ENCODE results near the gene CTBP2. TPM values are rescaled to one million over a fixed set of nuclear protein-coding genes. Genes with fewer than 3 reads are reported as not detected.

CTBP2 gene
- total and polyA plus RNA-seq, 2 of the 13 experiments (the other 11 are each of a cell fraction or from before 2014, with no cell fraction given) = 0.08 TPM; not detected in 1

DNA sequence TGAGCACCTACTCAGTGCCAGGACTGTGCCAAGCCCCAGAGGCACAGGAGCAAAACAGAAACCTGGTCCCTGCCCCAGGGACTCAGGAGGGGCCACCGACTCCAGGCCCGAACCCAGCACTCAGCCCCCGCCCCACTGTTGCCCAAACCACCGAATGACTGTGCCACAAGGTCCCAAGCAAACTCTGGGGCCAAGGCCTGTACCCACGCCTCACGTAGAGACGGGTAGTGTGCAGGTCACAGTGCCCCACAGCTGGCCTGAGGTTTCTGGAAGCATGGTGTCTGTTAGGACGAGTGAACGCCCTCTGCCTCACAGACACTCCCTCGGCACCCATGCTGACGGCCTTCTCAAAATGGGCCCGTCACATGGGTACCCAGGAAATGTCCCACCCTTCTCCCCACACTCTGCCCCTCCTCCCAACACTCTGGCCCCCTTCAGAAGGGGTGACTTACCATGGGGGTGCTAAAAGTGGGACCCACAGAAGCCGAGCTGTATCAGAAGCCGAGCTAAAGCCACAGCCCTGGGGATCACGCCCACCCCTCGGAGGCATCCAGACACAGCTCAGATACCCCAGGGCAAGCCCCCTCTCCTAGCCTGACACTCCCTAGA lies 44.2 kb downstream of the CTBP2 start:
- no peak overlapping the region for H3K4me3 ChIP-seq (replicated peaks in 1 of 3; ENCODE audit: insufficient read depth in 1 of 3, low read depth in 2 of 3, low read length in 3 of 3)
- no peak overlapping the region for H3K9ac ChIP-seq (ENCODE audit: insufficient read depth, low read depth, low read length)
- H3K4me2 ChIP-seq (ENCODE audit: low read depth, low read length) = no peak overlapping the region
- in situ Hi-C loops (cut with HindIII; ENCODE audit: extremely low pct_ligation_motif_present, low pct_unique_long_range_greater_than_20kb) (no loop called here), intact Hi-C loops (cut with micrococcal nuclease; ENCODE audit: unreplicated experiment) (no loop called here)
- no peak; the same call in 2 of the 3 replicates for ATAC-seq
- no peak overlapping the region for H2AFZ ChIP-seq (ENCODE audit: low read length)
- no peaks in the 10 kb centered on the region for H4K20me1 ChIP-seq (ENCODE audit: insufficient read depth, low read length)
- no peaks in the 10 kb centered on the region for H3K36me3 ChIP-seq (replicated peaks in 1 of 2; ENCODE audit: control insufficient read depth in 1 of 2, insufficient read depth in 2 of 2, low read length in 2 of 2)
- WGBS (ENCODE audit: low lambda C conversion rate) = 0% methylated on average over 7 of the region's 16 CpGs
- peaks cover 10% of the 10 kb centered on the region; the same call in 1 of the 2 replicates for H3K4me1 ChIP-seq (ENCODE audit: insufficient read depth, low read length)
- H3K27ac ChIP-seq (ENCODE audit: extremely low read length, insufficient read depth, low read length) = no peak overlapping the region
- no TSS peak for BruUV-seq (replicated peaks)
- ChIA-PET CTCF (ENCODE audit: low intra/inter-chr PET ratio, low total read pairs) (no interaction called here), POLR2A (no interaction called here)
- FAIRE-seq = no peak
- no peak for DNase-seq (ENCODE audit: low spot score)
- H3K27me3 ChIP-seq (ENCODE audit: control insufficient read depth in 1 of 2, insufficient read depth in 2 of 2, low read length in 2 of 2) = peaks cover 5 to 53% of the 10 kb centered on the region in 2 experiments; a peak in 4 of 5 replicates
- TF ChIP-seq, protein P1, sequence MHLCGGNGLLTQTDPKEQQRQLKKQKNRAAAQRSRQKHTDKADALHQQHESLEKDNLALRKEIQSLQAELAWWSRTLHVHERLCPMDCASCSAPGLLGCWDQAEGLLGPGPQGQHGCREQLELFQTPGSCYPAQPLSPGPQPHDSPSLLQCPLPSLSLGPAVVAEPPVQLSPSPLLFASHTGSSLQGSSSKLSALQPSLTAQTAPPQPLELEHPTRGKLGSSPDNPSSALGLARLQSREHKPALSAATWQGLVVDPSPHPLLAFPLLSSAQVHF (CRISPR knock-in tag; IDR thresholded peaks at IDR 0.05) = no peak
- TF ChIP-seq NPAS2 (CRISPR knock-in tag; IDR thresholded peaks at IDR 0.05; ENCODE audit: borderline replicate concordance) (no peak), BCL6 (CRISPR knock-in tag; IDR thresholded peaks at IDR 0.05) (no peak), GATAD1 (CRISPR knock-in tag; IDR thresholded peaks at IDR 0.05) (no peak), RBM22 (optimal IDR thresholded peaks at IDR 0.05; ENCODE audit: low read length) (no peak)
- H3K9me3 ChIP-seq (ENCODE audit: low read length) = no peaks in the 10 kb centered on the region
- no peaks in the 10 kb centered on the region for H3K79me2 ChIP-seq (ENCODE audit: insufficient read depth, low read length)

DNA sequence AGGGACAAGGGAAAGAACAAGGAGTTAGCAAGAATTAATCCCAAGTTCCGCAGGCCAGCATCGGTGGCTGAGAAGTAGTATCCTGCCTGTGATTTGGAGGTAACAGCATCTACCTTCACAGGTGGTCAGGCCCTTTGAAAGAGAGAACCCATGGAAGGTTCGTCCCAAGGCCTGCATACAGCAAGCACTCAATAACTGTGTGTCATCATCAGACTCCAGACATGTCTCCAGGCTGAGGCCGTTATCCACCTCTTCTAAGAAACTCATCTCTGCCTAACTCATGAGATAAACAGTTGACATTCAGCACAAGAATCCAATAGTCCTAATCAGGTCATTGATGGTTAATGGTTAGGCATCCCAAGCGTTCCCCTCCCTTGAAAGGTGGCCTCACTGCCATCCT lies 45.0 kb downstream of the CTBP2 start:
- in situ Hi-C loops (cut with HindIII; ENCODE audit: extremely low pct_ligation_motif_present, low pct_unique_long_range_greater_than_20kb) = no loop called here
- peaks cover 5 to 49% of the 10 kb centered on the region in 2 experiments; a peak in 4 of 5 replicates for H3K27me3 ChIP-seq (ENCODE audit: control insufficient read depth in 1 of 2, insufficient read depth in 2 of 2, low read length in 2 of 2)
- H3K4me2 ChIP-seq (ENCODE audit: low read depth, low read length) = no peak overlapping the region
- FAIRE-seq (no peak), ATAC-seq (no peak), DNase-seq (ENCODE audit: low spot score) (no peak)
- H3K4me3 ChIP-seq (replicated peaks in 1 of 3; ENCODE audit: insufficient read depth in 1 of 3, low read depth in 2 of 3, low read length in 3 of 3) = no peak overlapping the region
- 42% methylated on average over 5 of the region's 5 CpGs for WGBS (ENCODE audit: low lambda C conversion rate)
- CTCF ChIA-PET (ENCODE audit: low intra/inter-chr PET ratio, low total read pairs) = no interaction called here
- no peaks in the 10 kb centered on the region for H3K79me2 ChIP-seq (ENCODE audit: insufficient read depth, low read length)
- H3K4me1 ChIP-seq (ENCODE audit: insufficient read depth, low read length) = peaks cover 7% of the 10 kb centered on the region; the same call in 1 of the 2 replicates
- no peak overlapping the region for H3K9ac ChIP-seq (ENCODE audit: insufficient read depth, low read depth, low read length)
- POLR2A ChIA-PET = no interaction called here
- no peaks in the 10 kb centered on the region for H4K20me1 ChIP-seq (ENCODE audit: insufficient read depth, low read length)
- no peak overlapping the region for H3K27ac ChIP-seq (ENCODE audit: extremely low read length, insufficient read depth, low read length)
- no peaks in the 10 kb centered on the region for H3K9me3 ChIP-seq (ENCODE audit: low read length)
- no TSS peak for BruUV-seq (replicated peaks)
- no peaks in the 10 kb centered on the region for H3K36me3 ChIP-seq (replicated peaks in 1 of 2; ENCODE audit: control insufficient read depth in 1 of 2, insufficient read depth in 2 of 2, low read length in 2 of 2)
- no peak overlapping the region for H2AFZ ChIP-seq (ENCODE audit: low read length)
- intact Hi-C loops (cut with micrococcal nuclease; ENCODE audit: unreplicated experiment) = no loop called here
- TF ChIP-seq SNRNP70 (IDR thresholded peaks at IDR 0.05; ENCODE audit: low read depth, low read length) (no peak), SRSF4 (IDR thresholded peaks at IDR 0.05; ENCODE audit: low read depth, low read length, poor library complexity, severe bottlenecking) (no peak), PHF21A (CRISPR knock-in tag; IDR thresholded peaks at IDR 0.05) (no peak), AGO1 (IDR thresholded peaks at IDR 0.05; ENCODE audit: low read depth, low read length, poor library complexity, severe bottlenecking) (no peak), ZBTB21 (CRISPR knock-in tag; IDR thresholded peaks at IDR 0.05) (no peak), MBD4 (IDR thresholded peaks at IDR 0.05; ENCODE audit: borderline replicate concordance, low read length) (no peak), JDP2 (CRISPR knock-in tag; IDR thresholded peaks at IDR 0.05; ENCODE audit: borderline replicate concordance) (no peak), ZNF563 (CRISPR knock-in tag; IDR thresholded peaks at IDR 0.05) (no peak), NFE2L2 (IDR thresholded peaks at IDR 0.05; ENCODE audit: low read length) (no peak), CC2D1A (CRISPR knock-in tag; IDR thresholded peaks at IDR 0.05) (no peak), ETV5 (CRISPR knock-in tag; IDR thresholded peaks at IDR 0.05; ENCODE audit: borderline replicate concordance) (no peak), ZNF615 (CRISPR knock-in tag; IDR thresholded peaks at IDR 0.05; ENCODE audit: borderline replicate concordance) (no peak)
- TF ChIP-seq, protein P2, sequence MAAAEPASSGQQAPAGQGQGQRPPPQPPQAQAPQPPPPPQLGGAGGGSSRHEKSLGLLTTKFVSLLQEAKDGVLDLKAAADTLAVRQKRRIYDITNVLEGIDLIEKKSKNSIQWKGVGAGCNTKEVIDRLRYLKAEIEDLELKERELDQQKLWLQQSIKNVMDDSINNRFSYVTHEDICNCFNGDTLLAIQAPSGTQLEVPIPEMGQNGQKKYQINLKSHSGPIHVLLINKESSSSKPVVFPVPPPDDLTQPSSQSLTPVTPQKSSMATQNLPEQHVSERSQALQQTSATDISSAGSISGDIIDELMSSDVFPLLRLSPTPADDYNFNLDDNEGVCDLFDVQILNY (CRISPR knock-in tag; conservative IDR thresholded peaks at IDR 0.05) = no peak
- TF ChIP-seq, protein P3, sequence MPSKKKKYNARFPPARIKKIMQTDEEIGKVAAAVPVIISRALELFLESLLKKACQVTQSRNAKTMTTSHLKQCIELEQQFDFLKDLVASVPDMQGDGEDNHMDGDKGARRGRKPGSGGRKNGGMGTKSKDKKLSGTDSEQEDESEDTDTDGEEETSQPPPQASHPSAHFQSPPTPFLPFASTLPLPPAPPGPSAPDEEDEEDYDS (CRISPR knock-in tag; IDR thresholded peaks at IDR 0.05) = no peak

All from HepG2 (cell line).